ENCODE measurements around the gene MYO1A.

MYO1A gene

GRCh38 chr12:57049890-57050289 lies at the start of gene MYO1A:
TSS of gene MYO1A (minus strand) at chr12:57050129. CDS start at chr12:57048323, 1,806 bp downstream.
- Histone ChIP-seq H3K36me3 (ENCODE audit: insufficient read depth, low read length) (no peaks in the 10 kb centered on the region), H3K9ac (ENCODE audit: low read depth, low read length) (no peak within 1 kb of the TSS), H3K4me1 (ENCODE audit: insufficient read depth, low read length) (no peaks in the 10 kb centered on the region), H3K9me3 (ENCODE audit: control insufficient read depth, insufficient read depth, low read length) (no peaks in the 10 kb centered on the region)

DNA sequence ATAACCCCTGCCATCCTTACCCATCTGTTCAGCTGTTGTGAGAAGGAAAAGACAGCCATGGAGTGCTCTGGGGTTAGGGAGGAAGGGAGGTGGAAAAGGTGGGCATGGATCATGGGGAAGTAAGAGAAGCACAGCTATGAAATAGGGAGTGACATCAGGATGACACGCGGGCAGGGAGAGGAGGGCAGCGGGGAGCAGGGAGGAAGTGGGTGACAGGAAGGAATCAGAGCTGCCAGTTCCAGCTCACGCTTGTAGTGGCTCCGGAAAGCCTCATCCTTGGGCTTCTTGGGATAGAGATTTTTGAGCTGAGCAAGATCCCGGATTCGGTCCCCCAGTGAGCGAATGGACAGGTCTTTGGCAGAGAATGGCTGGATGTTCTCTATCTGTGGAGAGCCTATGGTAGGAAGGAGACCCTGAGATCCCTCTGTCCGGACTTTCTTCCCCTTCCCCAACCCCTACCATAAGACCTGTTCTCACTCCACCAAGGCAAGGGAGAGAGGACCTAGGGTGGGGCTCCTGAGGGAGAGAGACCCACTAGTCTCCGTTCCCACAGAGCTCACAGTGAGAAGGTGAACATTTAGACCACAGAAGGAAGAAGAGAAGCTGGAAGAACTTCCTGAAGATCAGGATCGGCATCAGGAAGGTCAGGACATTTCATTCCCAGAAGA lies 49.3 kb upstream of the MYO1A start:
- Histone ChIP-seq H3K9ac (ENCODE audit: low read depth, low read length) (no peak overlapping the region), H3K36me3 (ENCODE audit: insufficient read depth, low read length) (peaks cover 3% of the 10 kb centered on the region; the same call in 1 of the 2 replicates), H3K9me3 (ENCODE audit: control insufficient read depth, insufficient read depth, low read length) (no peaks in the 10 kb centered on the region), H3K4me1 (ENCODE audit: insufficient read depth, low read length) (peaks cover 19% of the 10 kb centered on the region)

- H3K9ac ChIP-seq (ENCODE audit: low read depth, low read length), result no peak overlapping the region
- peaks cover 21% of the 10 kb centered on the region for H3K4me1 ChIP-seq (ENCODE audit: insufficient read depth, low read length)
- no peaks in the 10 kb centered on the region for H3K9me3 ChIP-seq (ENCODE audit: control insufficient read depth, insufficient read depth, low read length)
- peaks cover 3% of the 10 kb centered on the region; the same call in 1 of the 2 replicates for H3K36me3 ChIP-seq (ENCODE audit: insufficient read depth, low read length)
Measured at GRCh38 chr12:57098546-57098945, 48.6 kb upstream of the MYO1A start.

- H3K9me3 ChIP-seq (ENCODE audit: control insufficient read depth, insufficient read depth, low read length), result no peaks in the 10 kb centered on the region
- H3K36me3 ChIP-seq (ENCODE audit: insufficient read depth, low read length), result peaks cover 3% of the 10 kb centered on the region; the same call in 1 of the 2 replicates
- peaks cover 26% of the 10 kb centered on the region for H3K4me1 ChIP-seq (ENCODE audit: insufficient read depth, low read length)
- H3K9ac ChIP-seq (ENCODE audit: low read depth, low read length), result no peak overlapping the region
Measured at GRCh38 chr12:57097554-57097835, 47.6 kb upstream of the MYO1A start.

GRCh38 chr12:57096748-57097553 lies 47.0 kb upstream of the MYO1A start:
- H3K36me3 ChIP-seq (ENCODE audit: insufficient read depth, low read length), result peaks cover 3% of the 10 kb centered on the region; the same call in 1 of the 2 replicates
- H3K9ac ChIP-seq (ENCODE audit: low read depth, low read length), result no peak overlapping the region
- peaks cover 26% of the 10 kb centered on the region for H3K4me1 ChIP-seq (ENCODE audit: insufficient read depth, low read length)
- no peaks in the 10 kb centered on the region for H3K9me3 ChIP-seq (ENCODE audit: control insufficient read depth, insufficient read depth, low read length)

DNA sequence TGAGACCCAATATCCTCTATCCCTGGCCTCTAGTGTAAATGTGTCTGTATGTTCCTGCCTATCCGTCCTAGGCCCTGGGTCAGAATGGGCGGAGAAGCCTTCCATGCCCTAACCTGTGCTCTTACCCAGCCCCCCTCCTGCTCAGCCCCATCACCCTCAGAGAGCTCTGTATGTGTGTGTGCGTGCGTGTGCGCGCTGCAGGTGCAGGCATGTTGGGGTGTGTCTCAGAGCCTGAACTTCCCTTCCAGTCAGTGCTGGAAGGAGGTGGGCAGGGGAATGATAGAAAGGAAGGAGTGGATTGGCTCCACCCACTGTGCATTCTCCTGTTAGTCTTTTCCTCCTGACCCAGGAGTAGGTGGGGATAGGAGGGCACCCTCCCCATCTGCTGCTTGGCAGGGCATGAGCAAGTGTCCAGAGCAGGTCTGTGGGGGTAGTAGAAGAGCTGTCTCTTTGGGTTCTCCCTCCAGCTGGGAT lies 46.2 kb upstream of the MYO1A start:
- no peak overlapping the region for H3K9ac ChIP-seq (ENCODE audit: low read depth, low read length)
- H3K4me1 ChIP-seq (ENCODE audit: insufficient read depth, low read length), result peaks cover 26% of the 10 kb centered on the region
- H3K9me3 ChIP-seq (ENCODE audit: control insufficient read depth, insufficient read depth, low read length), result no peaks in the 10 kb centered on the region
- H3K36me3 ChIP-seq (ENCODE audit: insufficient read depth, low read length), result peaks cover 3% of the 10 kb centered on the region; the same call in 1 of the 2 replicates

- Histone ChIP-seq H3K36me3 (ENCODE audit: insufficient read depth, low read length) (peaks cover 3% of the 10 kb centered on the region; the same call in 1 of the 2 replicates), H3K9me3 (ENCODE audit: control insufficient read depth, insufficient read depth, low read length) (no peaks in the 10 kb centered on the region), H3K9ac (ENCODE audit: low read depth, low read length) (no peak overlapping the region), H3K4me1 (ENCODE audit: insufficient read depth, low read length) (peaks cover 26% of the 10 kb centered on the region)
Measured at GRCh38 chr12:57095440-57095839, 45.5 kb upstream of the MYO1A start.

DNA sequence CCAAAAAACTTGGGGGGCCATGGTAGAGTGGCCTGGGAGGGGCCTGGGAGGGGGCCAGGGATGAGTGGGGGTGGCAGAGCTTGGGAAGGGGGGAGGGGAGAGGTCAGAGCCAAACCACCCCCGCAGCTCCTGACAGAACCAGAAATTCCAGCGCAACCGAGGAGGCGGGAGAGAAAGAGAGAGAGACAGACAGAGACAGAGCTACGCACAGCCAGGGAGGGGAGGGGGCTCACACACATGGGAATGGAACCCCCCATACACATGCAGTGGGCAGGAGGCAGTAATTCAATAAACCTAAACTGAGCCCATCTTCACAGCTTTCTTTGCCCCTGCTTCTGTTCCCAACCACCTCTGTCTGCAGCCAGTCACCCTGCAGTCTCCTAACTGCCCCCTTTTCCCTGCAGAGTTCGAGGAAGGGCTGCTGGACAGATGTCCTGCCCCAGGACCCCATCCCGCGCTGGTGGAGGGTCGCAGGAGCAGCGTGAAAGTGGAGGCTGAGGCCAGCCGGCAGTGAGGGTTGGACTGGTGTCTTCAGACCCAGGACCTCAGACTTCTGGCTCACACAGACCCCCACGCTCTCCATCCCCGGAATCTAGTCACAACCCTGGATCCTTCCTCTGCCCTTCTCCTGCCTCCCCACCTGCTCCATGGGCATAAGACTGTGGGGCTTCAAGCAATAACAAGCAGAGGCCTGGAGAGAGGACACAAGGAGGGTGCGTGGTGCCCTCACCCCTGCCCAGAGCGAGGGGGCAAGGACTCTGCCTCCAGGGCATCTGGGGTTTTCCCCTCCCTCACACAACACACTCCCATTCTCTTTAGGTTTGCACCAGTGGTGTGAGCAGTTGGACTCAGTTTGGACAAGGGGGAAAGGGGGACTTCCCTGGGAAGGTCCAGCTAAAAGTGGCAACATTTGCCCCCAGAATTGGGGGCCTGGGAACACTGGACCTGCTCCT lies 44.6 kb upstream of the MYO1A start:
- H3K4me1 ChIP-seq (ENCODE audit: insufficient read depth, low read length), result peaks cover 26% of the 10 kb centered on the region
- H3K9me3 ChIP-seq (ENCODE audit: control insufficient read depth, insufficient read depth, low read length), result no peaks in the 10 kb centered on the region
- H3K36me3 ChIP-seq (ENCODE audit: insufficient read depth, low read length), result peaks cover 3% of the 10 kb centered on the region; the same call in 1 of the 2 replicates
- 0 out of 2 replicates have a peak overlapping the region, but pooled peaks have one; percentile 13 for H3K9ac ChIP-seq (ENCODE audit: low read depth, low read length)

DNA sequence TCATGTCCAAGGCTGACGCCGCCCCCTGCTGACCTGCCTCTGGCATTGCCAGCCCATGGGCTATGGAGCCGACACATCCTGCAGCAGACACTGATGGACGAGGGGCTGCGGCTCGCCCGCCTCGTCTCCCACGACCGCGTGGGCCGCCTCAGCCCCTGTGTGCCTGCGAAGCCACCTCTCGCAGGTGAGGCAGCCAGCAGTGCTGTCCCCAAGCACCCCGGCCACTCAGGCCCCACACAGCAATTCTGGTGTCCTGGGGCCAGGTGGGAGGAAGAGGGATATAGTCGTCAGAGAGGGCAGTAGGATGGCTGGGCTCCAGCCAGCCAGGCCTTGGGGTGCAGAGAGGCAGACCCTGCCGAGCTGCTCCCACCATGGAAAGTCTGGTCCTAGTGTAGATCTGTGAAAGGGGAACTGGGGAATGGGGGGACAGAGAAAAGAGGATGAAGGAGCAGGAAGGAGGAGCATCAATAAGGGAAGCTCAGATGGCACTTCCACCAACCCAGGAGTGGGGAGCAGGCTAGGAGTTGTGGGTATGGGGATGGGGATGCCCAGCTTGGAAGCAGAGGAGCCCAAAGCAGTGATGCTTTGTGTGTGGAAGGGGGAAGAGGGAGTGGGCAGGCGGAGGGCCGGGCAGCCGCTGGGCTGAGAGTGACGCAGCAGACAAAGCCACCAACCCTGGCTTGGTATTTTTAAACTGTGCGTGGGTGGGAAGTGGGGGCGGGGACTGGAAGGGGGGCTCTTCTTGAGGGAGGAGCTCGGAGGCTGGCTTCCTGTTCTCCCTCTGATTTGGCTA lies 43.7 kb upstream of the MYO1A start:
- no peaks in the 10 kb centered on the region for H3K9me3 ChIP-seq (ENCODE audit: control insufficient read depth, insufficient read depth, low read length)
- peak overlapping the region; percentile 42; the same call in 1 of the 2 replicates for H3K9ac ChIP-seq (ENCODE audit: low read depth, low read length)
- peaks cover 3% of the 10 kb centered on the region; the same call in 1 of the 2 replicates for H3K36me3 ChIP-seq (ENCODE audit: insufficient read depth, low read length)
- peaks cover 26% of the 10 kb centered on the region for H3K4me1 ChIP-seq (ENCODE audit: insufficient read depth, low read length)

DNA sequence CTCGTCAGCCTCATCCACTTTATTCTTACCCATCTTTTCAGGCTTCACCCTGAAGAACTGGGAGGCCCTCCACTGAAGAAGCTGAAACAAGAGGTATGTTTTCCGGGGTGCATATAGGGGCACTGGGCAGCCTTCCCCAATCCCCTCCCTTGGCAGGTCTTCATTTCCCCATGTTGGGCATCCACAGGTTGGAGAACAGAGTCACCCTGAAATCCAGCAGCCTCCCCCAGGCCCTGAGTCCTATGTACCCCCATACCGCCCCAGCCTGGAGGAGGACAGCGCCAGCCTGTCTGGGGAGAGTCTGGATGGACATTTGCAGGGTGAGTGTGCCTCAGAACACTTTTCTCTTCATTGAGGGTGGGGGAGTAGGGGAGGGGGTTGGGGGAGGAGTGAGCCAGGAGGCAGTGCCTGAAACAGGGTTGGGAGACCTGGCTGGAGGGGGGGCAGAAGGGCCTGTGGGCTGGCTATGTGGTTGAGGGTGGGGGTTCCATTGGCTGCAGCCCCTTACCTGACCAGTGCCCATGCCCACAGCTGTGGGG lies 43.0 kb upstream of the MYO1A start:
- Histone ChIP-seq H3K36me3 (ENCODE audit: insufficient read depth, low read length) (peaks cover 3% of the 10 kb centered on the region; the same call in 1 of the 2 replicates), H3K9ac (ENCODE audit: low read depth, low read length) (no peak overlapping the region), H3K9me3 (ENCODE audit: control insufficient read depth, insufficient read depth, low read length) (no peaks in the 10 kb centered on the region), H3K4me1 (ENCODE audit: insufficient read depth, low read length) (peaks cover 26% of the 10 kb centered on the region)

DNA sequence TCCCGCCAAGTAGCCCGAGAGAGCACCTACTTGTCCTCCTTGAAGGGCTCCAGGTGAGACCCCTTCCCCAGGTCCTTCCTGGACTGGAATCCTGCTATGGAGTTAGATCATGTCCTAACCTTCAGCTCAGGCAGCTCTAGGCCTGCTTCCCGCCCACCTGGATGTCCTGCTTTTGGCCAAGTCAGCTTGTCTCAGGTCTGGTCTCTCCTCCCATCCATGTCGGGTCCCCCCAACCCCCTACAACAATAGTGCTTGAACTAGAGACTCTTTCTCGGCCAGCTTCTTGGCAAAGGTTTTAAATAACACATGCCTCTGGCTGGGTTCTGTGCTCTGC lies 42.6 kb upstream of the MYO1A start:
- peaks cover 3% of the 10 kb centered on the region; the same call in 1 of the 2 replicates for H3K36me3 ChIP-seq (ENCODE audit: insufficient read depth, low read length)
- H3K9me3 ChIP-seq (ENCODE audit: control insufficient read depth, insufficient read depth, low read length), result no peaks in the 10 kb centered on the region
- H3K4me1 ChIP-seq (ENCODE audit: insufficient read depth, low read length), result peaks cover 26% of the 10 kb centered on the region
- H3K9ac ChIP-seq (ENCODE audit: low read depth, low read length), result no peak overlapping the region

GRCh38 chr12:57091638-57092528 lies 42.0 kb upstream of the MYO1A start:
- H3K9ac ChIP-seq (ENCODE audit: low read depth, low read length), result no peak overlapping the region
- H3K4me1 ChIP-seq (ENCODE audit: insufficient read depth, low read length), result peaks cover 26% of the 10 kb centered on the region

More at GRCh38 chr12:57091638-57092528, 42.0 kb upstream of the MYO1A start:
- H3K9me3 ChIP-seq (ENCODE audit: control insufficient read depth, insufficient read depth, low read length), result no peaks in the 10 kb centered on the region
- H3K36me3 ChIP-seq (ENCODE audit: insufficient read depth, low read length), result no peaks in the 10 kb centered on the region

Data from ES-I3 (cell line).